Loucy (cell line): ENCODE measurements around the gene KRT8.

Experiments
- CTCF ChIP-seq: fragments of 200-600 bp; sonication (generic); conservative IDR thresholded peaks from 2 replicates; pipeline ENCODE4 v1.5.1; 2014; ENCODE audit warnings: mild to moderate bottlenecking, antibody characterized with exemption, low read length
- EZH2phosphoT487 ChIP-seq: fragments of 200-600 bp; IDR thresholded peaks from 2 replicates; pipeline ENCODE4 v1.6.1; 2018; ENCODE audit warnings: antibody characterized with exemption, mild to moderate bottlenecking, moderate library complexity, borderline replicate concordance

GRCh38 chr12:52862023-52862422 lies 42.9 kb downstream of the KRT8 start:
- TF ChIP-seq CTCF (no peak), EZH2phosphoT487 (no peak)
